Measurements from ENCODE around the gene TFAP2A. TPM values are rescaled to one million over a fixed set of nuclear protein-coding genes. Genes with fewer than 3 reads are reported as not detected.
A peak's percentile ranks its signal among the peaks of the same experiment; 100 is the strongest.

TFAP2A gene
- total RNA-seq, 1 experiment from 2014 or later, result 24.3 TPM

DNA sequence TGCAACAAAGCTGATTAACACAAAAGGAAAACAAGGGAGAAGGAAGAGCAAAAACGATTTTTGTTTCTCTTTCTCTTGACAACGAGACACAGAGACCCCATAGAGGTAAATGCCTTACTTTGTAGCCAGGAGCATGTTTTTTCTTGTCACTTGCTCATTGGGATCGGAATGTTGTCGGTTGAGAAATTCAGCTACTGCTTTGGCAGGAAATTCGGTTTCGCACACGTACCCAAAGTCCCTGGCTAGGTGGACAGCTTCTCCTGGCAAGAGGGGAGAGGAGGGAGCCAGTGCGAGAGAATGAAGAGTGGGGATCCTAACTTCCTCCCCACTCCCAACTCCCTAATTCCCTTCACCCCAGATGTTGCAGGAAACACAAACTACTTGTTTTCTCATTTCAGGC, 14.5 kb downstream of the TFAP2A start:
- no peaks in the 10 kb centered on the region for H3K27me3 ChIP-seq (ENCODE audit: insufficient read depth, low read length)
- no peak for TF ChIP-seq ZFX (IDR thresholded peaks at IDR 0.05)
- no peak for TF ChIP-seq POLR2AphosphoS5 (IDR thresholded peaks at IDR 0.05; ENCODE audit: low read depth, low read length)
- no peak for TF ChIP-seq ELF1 (IDR thresholded peaks at IDR 0.05; ENCODE audit: borderline replicate concordance, low read depth)
- no peak for TF ChIP-seq REST (IDR thresholded peaks at IDR 0.05; ENCODE audit: low read depth)
- no peak for TF ChIP-seq TCF7L2 (IDR thresholded peaks at IDR 0.05; ENCODE audit: borderline replicate concordance, extremely low read depth, insufficient read depth, insufficient read length)
- TF ChIP-seq, protein P1, sequence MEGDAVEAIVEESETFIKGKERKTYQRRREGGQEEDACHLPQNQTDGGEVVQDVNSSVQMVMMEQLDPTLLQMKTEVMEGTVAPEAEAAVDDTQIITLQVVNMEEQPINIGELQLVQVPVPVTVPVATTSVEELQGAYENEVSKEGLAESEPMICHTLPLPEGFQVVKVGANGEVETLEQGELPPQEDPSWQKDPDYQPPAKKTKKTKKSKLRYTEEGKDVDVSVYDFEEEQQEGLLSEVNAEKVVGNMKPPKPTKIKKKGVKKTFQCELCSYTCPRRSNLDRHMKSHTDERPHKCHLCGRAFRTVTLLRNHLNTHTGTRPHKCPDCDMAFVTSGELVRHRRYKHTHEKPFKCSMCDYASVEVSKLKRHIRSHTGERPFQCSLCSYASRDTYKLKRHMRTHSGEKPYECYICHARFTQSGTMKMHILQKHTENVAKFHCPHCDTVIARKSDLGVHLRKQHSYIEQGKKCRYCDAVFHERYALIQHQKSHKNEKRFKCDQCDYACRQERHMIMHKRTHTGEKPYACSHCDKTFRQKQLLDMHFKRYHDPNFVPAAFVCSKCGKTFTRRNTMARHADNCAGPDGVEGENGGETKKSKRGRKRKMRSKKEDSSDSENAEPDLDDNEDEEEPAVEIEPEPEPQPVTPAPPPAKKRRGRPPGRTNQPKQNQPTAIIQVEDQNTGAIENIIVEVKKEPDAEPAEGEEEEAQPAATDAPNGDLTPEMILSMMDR (IDR thresholded peaks at IDR 0.05 in 2 of 3, conservative IDR thresholded peaks at IDR 0.05 in 1 of 3; ENCODE audit: borderline replicate concordance in 1 of 3, insufficient read depth in 1 of 3, low read depth in 2 of 3, low read length in 2 of 3), result no peak
- TF ChIP-seq YY1 (IDR thresholded peaks at IDR 0.05; ENCODE audit: extremely low read depth, insufficient replicate concordance, low read depth, low read length), result no peak
- TF ChIP-seq SIN3A (IDR thresholded peaks at IDR 0.05; ENCODE audit: low read depth), result no peak
- TF ChIP-seq EZH2 (IDR thresholded peaks at IDR 0.05), result no peak
- TF ChIP-seq CEBPB (IDR thresholded peaks at IDR 0.05; ENCODE audit: low read depth), result no peak
- TF ChIP-seq SRF (IDR thresholded peaks at IDR 0.05; ENCODE audit: low read depth), result no peak
- TF ChIP-seq, protein P2, sequence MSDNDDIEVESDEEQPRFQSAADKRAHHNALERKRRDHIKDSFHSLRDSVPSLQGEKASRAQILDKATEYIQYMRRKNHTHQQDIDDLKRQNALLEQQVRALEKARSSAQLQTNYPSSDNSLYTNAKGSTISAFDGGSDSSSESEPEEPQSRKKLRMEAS (IDR thresholded peaks at IDR 0.05), result no peak
- no peak for TF ChIP-seq SP1 (IDR thresholded peaks at IDR 0.05; ENCODE audit: low read depth)
- TF ChIP-seq RAD21 (IDR thresholded peaks at IDR 0.05; ENCODE audit: low read depth), result no peak
- no peaks in the 10 kb centered on the region for H3K9me2 ChIP-seq (ENCODE audit: insufficient read depth)
- H3K9me3 ChIP-seq (ENCODE audit: control insufficient read depth in 1 of 2, insufficient read depth in 1 of 2, low read depth in 1 of 2, low read length in 2 of 2), result no peaks in the 10 kb centered on the region
- H2AFZ ChIP-seq (ENCODE audit: low read depth, low read length, poor library complexity, severe bottlenecking), result no peak overlapping the region
- CTCF ChIA-PET, result no interaction called here
- H3K4me2 ChIP-seq (ENCODE audit: low read length), result peak overlapping the region; percentile 10
- intact Hi-C loops (cut with micrococcal nuclease), result loop anchor here (5.0 kb wide), 1 partner anchor 143 kb away; no protein-coding TSS in a partner anchor
- RAD21 ChIA-PET (ENCODE audit: low non-redundant PET in 1 of 2, low total read pairs in 2 of 2, uncharacterized antibody in 2 of 2, unreplicated experiment in 2 of 2), result no interaction called here
- no peak overlapping the region for H3K9ac ChIP-seq (ENCODE audit: low read length)
- H3K27ac ChIP-seq (ENCODE audit: low read depth, low read length), result no peak overlapping the region
- peaks cover 21% of the 10 kb centered on the region for H3K79me2 ChIP-seq (ENCODE audit: insufficient read depth, low read length)
- DNase-seq (ENCODE audit: low read depth, low spot score) (no peak), ATAC-seq (no peak)
- no TSS peak for BruUV-seq (replicated peaks)
- H3K36me3 ChIP-seq (ENCODE audit: control insufficient read depth in 1 of 2, insufficient read depth in 2 of 2, low read length in 2 of 2), result peaks cover 7 to 11% of the 10 kb centered on the region in 2 experiments; a peak in 3 of 4 replicates
- no peak overlapping the region for H3K4me3 ChIP-seq (replicated peaks in 1 of 2; ENCODE audit: low read depth in 1 of 2, low read length in 2 of 2)
- H4K20me1 ChIP-seq (ENCODE audit: insufficient read depth), result no peaks in the 10 kb centered on the region
- POLR2A ChIA-PET, result no interaction called here
- peaks cover 8 to 24% of the 10 kb centered on the region in 2 experiments; a peak in 3 of 4 replicates for H3K4me1 ChIP-seq (ENCODE audit: control insufficient read depth in 1 of 2, insufficient read depth in 2 of 2, low read length in 2 of 2)
